K562 (cell line): ENCODE data around the gene ZNF133. TPM values are rescaled to one million over a fixed set of nuclear protein-coding genes. Genes with fewer than 3 reads are reported as not detected.

ENCODE experiments used
- ATF7 ChIP-seq: fragments of 450-650 bp; IDR thresholded peaks from 2 replicates; pipeline ENCODE4 v1.7.1; 2014; ENCODE audit warnings: mild to moderate bottlenecking, moderate library complexity
- CBX1 ChIP-seq: sonication (generic); IDR thresholded peaks from 2 replicates; pipeline ENCODE4 v1.6.1; 2016; ENCODE audit warnings: antibody characterized with exemption, low read depth, mild to moderate bottlenecking
- CXXC5 ChIP-seq: fragments of 250-450 bp; sonication (Bioruptor Pico); IDR thresholded peaks from 2 replicates; pipeline ENCODE4 v1.8.0; 2022; ENCODE audit warnings: inconsistent platforms, mild to moderate bottlenecking, moderate library complexity
- DACH1 ChIP-seq: fragments of 450-650 bp; IDR thresholded peaks from 2 replicates; pipeline ENCODE4 v1.6.1; 2018; ENCODE audit not compliant: partially characterized antibody
- DIDO1 ChIP-seq: fragments of 450-650 bp; IDR thresholded peaks from 2 replicates; pipeline ENCODE4 v1.6.1; 2016; ENCODE audit warnings: low read depth, missing biosample characterization, missing genetic modification characterization
- ELF1 ChIP-seq: fragments of 200-800 bp; sonication (Bioruptor generic); IDR thresholded peaks from 2 replicates; pipeline ENCODE4 v1.6.1; 2016; ENCODE audit warnings: missing genetic modification characterization, missing compliant biosample characterization
- GABPA ChIP-seq: fragments of 200-800 bp; sonication (Bioruptor generic); conservative IDR thresholded peaks from 2 replicates; pipeline ENCODE4 v1.6.1; 2016; ENCODE audit warnings: low read depth, missing genetic modification characterization, missing compliant biosample characterization
- GMEB1 ChIP-seq: fragments of 250-450 bp; sonication (Bioruptor Pico); IDR thresholded peaks from 2 replicates; pipeline ENCODE4 v1.4.0; 2020; ENCODE audit warnings: mild to moderate bottlenecking
- RBFOX2 ChIP-seq: fragments of 200-400 bp; formaldehyde crosslinking; IDR thresholded peaks from 2 replicates; pipeline ENCODE4 v1.6.1; 2017; ENCODE audit warnings: low read depth, mild to moderate bottlenecking, low read length, moderate library complexity
- SIN3B ChIP-seq: fragments of 450-650 bp; IDR thresholded peaks from 2 replicates; pipeline ENCODE4 v1.6.1; 2017; ENCODE audit warnings: low read depth, mild to moderate bottlenecking, moderate library complexity
- SUPT5H ChIP-seq: fragments of 450-650 bp; IDR thresholded peaks from 2 replicates; pipeline ENCODE4 v1.6.1; 2016
- TBP ChIP-seq: optimal IDR thresholded peaks from 2 replicates; pipeline ENCODE3; 2011; ENCODE audit warnings: low read depth, low read length, improper control_type of control experiment
- ZBTB12 ChIP-seq: fragments of 250-450 bp; sonication (Bioruptor Pico); IDR thresholded peaks from 2 replicates; pipeline ENCODE4 v1.4.0; 2020
- ZNF146 ChIP-seq: IDR thresholded peaks from one replicate; pipeline ENCODE4 v1.6.1; 2018; ENCODE audit warnings: missing compliant biosample characterization; ENCODE audit not compliant: unreplicated experiment
- polyA plus RNA-seq, 8 experiments: library from polyadenylated mRNA; depleted of rRNA in 4 of 8; stranded (reverse) in 5 of 8; unstranded in 3 of 8; fragments of >200 nt; fragmentation: Nextera tagmentation in 2 of 8; fragmentation: Illumina TruSeq in 1 of 8; extraction: Ambion mirVana in 2 of 8; extraction: Trizol in 1 of 8; gene quantifications; 2 replicates each; pipeline versions ENCODE4 v1.2.1 to v1.2.3, GENCODE V29; 2011 to 2014; ENCODE audit warnings: inconsistent platforms in 1 of 8, missing spikeins in 1 of 8
- total RNA-seq, 7 experiments: library from RNA; depleted of rRNA in 6 of 7; stranded (reverse); fragments of >200 nt in 6 of 7; fragmentation: Illumina TruSeq in 2 of 7; extraction: Trizol in 2 of 7; gene quantifications; 2 replicates each; pipeline versions ENCODE4 v1.2.1 to v1.2.3, GENCODE V29; 2011 to 2021; ENCODE audit warnings: low replicate concordance in 1 of 7
- TF ChIP-seq, protein P1 (sequence below): sonication (generic); formaldehyde crosslinking; IDR thresholded peaks from 2 replicates; pipeline ENCODE4 v1.8.0; 2022; ENCODE audit warnings: mild to moderate bottlenecking, missing genetic modification reagents
- TF ChIP-seq, protein P2 (sequence below): fragments of 200-800 bp; sonication (Bioruptor generic); IDR thresholded peaks from 2 replicates; pipeline ENCODE4 v1.6.1; 2017; ENCODE audit warnings: missing genetic modification characterization, missing compliant biosample characterization

ZNF133 gene
- total and polyA plus RNA-seq, 9 of the 15 experiments (the other 6 are each of a cell fraction or from before 2014, with no cell fraction given): 1.1 to 6.5 (median 3.8) TPM

- TF ChIP-seq, protein P1, sequence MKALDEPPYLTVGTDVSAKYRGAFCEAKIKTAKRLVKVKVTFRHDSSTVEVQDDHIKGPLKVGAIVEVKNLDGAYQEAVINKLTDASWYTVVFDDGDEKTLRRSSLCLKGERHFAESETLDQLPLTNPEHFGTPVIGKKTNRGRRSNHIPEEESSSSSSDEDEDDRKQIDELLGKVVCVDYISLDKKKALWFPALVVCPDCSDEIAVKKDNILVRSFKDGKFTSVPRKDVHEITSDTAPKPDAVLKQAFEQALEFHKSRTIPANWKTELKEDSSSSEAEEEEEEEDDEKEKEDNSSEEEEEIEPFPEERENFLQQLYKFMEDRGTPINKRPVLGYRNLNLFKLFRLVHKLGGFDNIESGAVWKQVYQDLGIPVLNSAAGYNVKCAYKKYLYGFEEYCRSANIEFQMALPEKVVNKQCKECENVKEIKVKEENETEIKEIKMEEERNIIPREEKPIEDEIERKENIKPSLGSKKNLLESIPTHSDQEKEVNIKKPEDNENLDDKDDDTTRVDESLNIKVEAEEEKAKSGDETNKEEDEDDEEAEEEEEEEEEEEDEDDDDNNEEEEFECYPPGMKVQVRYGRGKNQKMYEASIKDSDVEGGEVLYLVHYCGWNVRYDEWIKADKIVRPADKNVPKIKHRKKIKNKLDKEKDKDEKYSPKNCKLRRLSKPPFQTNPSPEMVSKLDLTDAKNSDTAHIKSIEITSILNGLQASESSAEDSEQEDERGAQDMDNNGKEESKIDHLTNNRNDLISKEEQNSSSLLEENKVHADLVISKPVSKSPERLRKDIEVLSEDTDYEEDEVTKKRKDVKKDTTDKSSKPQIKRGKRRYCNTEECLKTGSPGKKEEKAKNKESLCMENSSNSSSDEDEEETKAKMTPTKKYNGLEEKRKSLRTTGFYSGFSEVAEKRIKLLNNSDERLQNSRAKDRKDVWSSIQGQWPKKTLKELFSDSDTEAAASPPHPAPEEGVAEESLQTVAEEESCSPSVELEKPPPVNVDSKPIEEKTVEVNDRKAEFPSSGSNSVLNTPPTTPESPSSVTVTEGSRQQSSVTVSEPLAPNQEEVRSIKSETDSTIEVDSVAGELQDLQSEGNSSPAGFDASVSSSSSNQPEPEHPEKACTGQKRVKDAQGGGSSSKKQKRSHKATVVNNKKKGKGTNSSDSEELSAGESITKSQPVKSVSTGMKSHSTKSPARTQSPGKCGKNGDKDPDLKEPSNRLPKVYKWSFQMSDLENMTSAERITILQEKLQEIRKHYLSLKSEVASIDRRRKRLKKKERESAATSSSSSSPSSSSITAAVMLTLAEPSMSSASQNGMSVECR: peak; percentile 85
- TF ChIP-seq TBP: peak; percentile 6
- peak; percentile 26; the same call in 1 of the 2 replicates for TF ChIP-seq SIN3B
- TF ChIP-seq CXXC5 (CRISPR knock-in tag): peak; percentile 65; the same call in 1 of the 2 replicates
- peak; percentile 10 for TF ChIP-seq DACH1
- TF ChIP-seq GABPA (tag): peak; percentile 98
- peak; percentile 96 for TF ChIP-seq ELF1 (tag)
- peak; percentile 92 for TF ChIP-seq ZBTB12 (CRISPR knock-in tag)
- TF ChIP-seq DIDO1 (tag): peak; percentile 74; the same call in 1 of the 2 replicates
- 0 out of 2 replicates have a peak, but pooled peaks have one; percentile 17 for TF ChIP-seq CBX1
- peak; percentile 79 for TF ChIP-seq RBFOX2
- TF ChIP-seq ATF7: peak; percentile 64; the same call in 1 of the 2 replicates
- TF ChIP-seq, protein P2, sequence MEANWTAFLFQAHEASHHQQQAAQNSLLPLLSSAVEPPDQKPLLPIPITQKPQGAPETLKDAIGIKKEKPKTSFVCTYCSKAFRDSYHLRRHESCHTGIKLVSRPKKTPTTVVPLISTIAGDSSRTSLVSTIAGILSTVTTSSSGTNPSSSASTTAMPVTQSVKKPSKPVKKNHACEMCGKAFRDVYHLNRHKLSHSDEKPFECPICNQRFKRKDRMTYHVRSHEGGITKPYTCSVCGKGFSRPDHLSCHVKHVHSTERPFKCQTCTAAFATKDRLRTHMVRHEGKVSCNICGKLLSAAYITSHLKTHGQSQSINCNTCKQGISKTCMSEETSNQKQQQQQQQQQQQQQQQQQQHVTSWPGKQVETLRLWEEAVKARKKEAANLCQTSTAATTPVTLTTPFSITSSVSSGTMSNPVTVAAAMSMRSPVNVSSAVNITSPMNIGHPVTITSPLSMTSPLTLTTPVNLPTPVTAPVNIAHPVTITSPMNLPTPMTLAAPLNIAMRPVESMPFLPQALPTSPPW: peak; percentile 40; the same call in 1 of the 2 replicates
- 0 out of 2 replicates have a peak, but pooled peaks have one; percentile 13 for TF ChIP-seq GMEB1 (CRISPR knock-in tag)
- peak; percentile 63 for TF ChIP-seq SUPT5H
- TF ChIP-seq ZNF146 (CRISPR knock-in tag): no peak
Observed at GRCh38 chr20:18287915-18288748, at the start of gene ZNF133 (continued).
